Activated naive CD4-positive, alpha-beta T cell (primary cell): ENCODE data around the gene FBXL12.
"Not testable (repeated sequence)": the region's sequence is repeated elsewhere in the genome, so short reads cannot be mapped to it uniquely, and the experiment has no call there.

Experiments used
- DNase-seq, 4 experiments: peaks; one replicate each; lab custom pipeline; 2025; lab: John Stamatoyannopoulos, UW

The FBXL12 gene

GRCh38 chr19:9792206-9793070 is 26.4 kb downstream of the FBXL12 start:
- DNase-seq, result peak; percentile 79 to 97 (median 93)

- peak; percentile 79 to 97 (median 91) for DNase-seq
These were observed 27.2 kb downstream of the FBXL12 start for GRCh38 chr19:9791552-9792205.

GRCh38 chr19:9791073-9791367 is 27.9 kb downstream of the FBXL12 start:
- not testable (repeated sequence) for DNase-seq

- not testable (repeated sequence) for DNase-seq
These were observed 29.3 kb downstream of the FBXL12 start for GRCh38 chr19:9789579-9789978.

GRCh38 chr19:9789066-9789465 is 29.8 kb downstream of the FBXL12 start:
- no peak for DNase-seq

GRCh38 chr19:9788604-9789003 is 30.3 kb downstream of the FBXL12 start:
- DNase-seq, result not testable (repeated sequence)

GRCh38 chr19:9786819-9787218 is 32.1 kb downstream of the FBXL12 start:
- DNase-seq, result no peak

GRCh38 chr19:9786342-9786741 is 32.5 kb downstream of the FBXL12 start:
- no peak for DNase-seq

GRCh38 chr19:9785367-9786331 is 33.2 kb downstream of the FBXL12 start:
- DNase-seq, result peak; percentile 82 to 98 (median 94)

GRCh38 chr19:9784163-9784496 is 34.7 kb downstream of the FBXL12 start:
- not testable (repeated sequence) for DNase-seq

GRCh38 chr19:9782338-9782737 is 36.5 kb downstream of the FBXL12 start:
- no peak for DNase-seq

GRCh38 chr19:9768175-9769112 is 50.4 kb downstream of the FBXL12 start, which contains the start of gene ZNF846:
ZNF846 (minus strand) TSS chr19:9768738; CDS start chr19:9764950, 3,788 bp downstream.
- DNase-seq, result peak; percentile 76 to 89 (median 82)
